Suprapubic skin (tissue), 4 donors: Measurements from ENCODE around the gene TNIP1. TPM values are rescaled to one million over a fixed set of nuclear protein-coding genes. Genes with fewer than 3 reads are reported as not detected.

ENCODE experiments used
- DNase-seq, 2 donors: peaks; one replicate each; pipeline ENCODE4 v3.0.0-alpha.2; 2019; ENCODE audit warnings: low spot score in 2 of 2
- H3K27ac ChIP-seq: fragments of 200-600 bp; sonication (generic); one replicate; pipeline ENCODE4 v1.5.1; 2019
- H3K27me3 ChIP-seq: fragments of 200-600 bp; sonication (generic); one replicate; pipeline ENCODE4 v1.5.1; 2019
- H3K36me3 ChIP-seq: fragments of 200-600 bp; sonication (generic); one replicate; pipeline ENCODE4 v1.5.1; 2019
- H3K4me1 ChIP-seq: fragments of 200-600 bp; sonication (generic); one replicate; pipeline ENCODE4 v1.5.1; 2019
- H3K4me3 ChIP-seq: fragments of 200-600 bp; sonication (generic); one replicate; pipeline ENCODE4 v1.5.1; 2019; ENCODE audit warnings: mild to moderate bottlenecking
- H3K9me3 ChIP-seq: fragments of 200-600 bp; sonication (generic); one replicate; pipeline ENCODE4 v1.5.1; 2019
- CTCF ChIP-seq, 2 donors: fragments of 200-600 bp in 1 of 2; fragments of 450-650 bp in 1 of 2; sonication (generic) in 1 of 2; IDR thresholded peaks; one replicate each; pipeline ENCODE4 v1.5.1; 2016 to 2019; ENCODE audit warnings: antibody characterized with exemption in 2 of 2, mild to moderate bottlenecking in 1 of 2, moderate library complexity in 1 of 2
- EP300 ChIP-seq: sonication (generic); formaldehyde crosslinking; IDR thresholded peaks from one replicate; pipeline ENCODE4 v1.6.1; 2017; ENCODE audit warnings: antibody characterized with exemption
- POLR2A ChIP-seq, 2 donors: fragments of 450-650 bp; IDR thresholded peaks; one replicate each; pipeline ENCODE4 v1.6.1; 2017; ENCODE audit warnings: antibody characterized with exemption in 2 of 2, mild to moderate bottlenecking in 2 of 2, moderate library complexity in 2 of 2
- POLR2AphosphoS5 ChIP-seq, 3 donors: sonication (generic); formaldehyde crosslinking; IDR thresholded peaks; one replicate each; pipeline ENCODE4 v1.6.1; 2017; ENCODE audit warnings: antibody characterized with exemption in 3 of 3
- WGBS: methylation state at CpG from one replicate; pipeline ENCODE4 v1.1.5; 2018; 5-methylcytosine and 5-hydroxymethylcytosine counted together
- total RNA-seq, 4 donors: library from RNA; depleted of rRNA; stranded (reverse); fragments of >200 nt; gene quantifications; one replicate each; pipeline ENCODE4 v1.1.0, GENCODE V29; 2016

TNIP1 gene
- total RNA-seq, 4 donors from 2014 or later = 47.5 to 94.7 (median 70.9) TPM

DNA sequence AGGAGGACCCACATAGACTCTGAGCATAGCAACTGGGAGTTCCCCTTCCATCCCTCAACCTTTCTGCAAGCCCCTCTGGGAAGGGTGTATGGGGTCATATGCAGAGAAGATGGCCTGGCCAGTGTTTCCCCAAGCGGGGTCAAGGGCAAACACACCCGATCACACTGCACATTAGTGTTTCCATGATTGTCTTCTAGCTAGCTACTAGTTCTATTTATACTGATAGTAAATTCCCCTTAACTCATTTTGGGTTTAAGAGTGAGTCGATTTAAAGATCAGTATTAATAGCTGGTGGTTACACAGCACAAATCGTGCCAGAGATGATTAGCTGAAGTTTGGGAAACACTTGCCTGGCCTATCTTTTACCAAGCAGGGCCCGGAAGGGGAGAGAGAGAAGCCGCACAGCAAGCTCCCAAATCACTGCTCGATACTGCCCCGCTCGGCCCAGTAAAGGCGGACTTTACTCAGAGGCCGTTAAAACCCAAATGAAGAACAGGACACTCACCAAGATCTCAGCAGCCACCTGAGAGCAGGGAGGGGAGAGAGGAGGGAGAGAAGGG, 29.4 kb upstream of the TNIP1 start:
- TF ChIP-seq EP300 (no peak), POLR2AphosphoS5 (IDR thresholded peaks at IDR 0.05) (no peak), CTCF (IDR thresholded peaks at IDR 0.05) (no peak), POLR2A (IDR thresholded peaks at IDR 0.05) (no peak)
- no peaks in the 10 kb centered on the region for H3K9me3 ChIP-seq
- no peaks in the 10 kb centered on the region for H3K27me3 ChIP-seq
- no peak overlapping the region for H3K4me3 ChIP-seq
- 95% methylated on average over 11 of the region's 11 CpGs for WGBS
- peaks cover 11% of the 10 kb centered on the region for H3K4me1 ChIP-seq
- H3K27ac ChIP-seq = no peak overlapping the region
- H3K36me3 ChIP-seq = peaks cover 33% of the 10 kb centered on the region
- no peak for DNase-seq

- no peaks in the 10 kb centered on the region for H3K27me3 ChIP-seq
- no peak overlapping the region for H3K27ac ChIP-seq
- WGBS = 83% methylated on average over 6 of the region's 8 CpGs
- TF ChIP-seq EP300 (no peak), POLR2AphosphoS5 (IDR thresholded peaks at IDR 0.05) (no peak), CTCF (IDR thresholded peaks at IDR 0.05) (no peak), POLR2A (IDR thresholded peaks at IDR 0.05) (no peak)
- H3K4me3 ChIP-seq = no peak overlapping the region
- peaks cover 9% of the 10 kb centered on the region for H3K4me1 ChIP-seq
- H3K36me3 ChIP-seq = peaks cover 33% of the 10 kb centered on the region
- DNase-seq = no peak
- H3K9me3 ChIP-seq = no peaks in the 10 kb centered on the region
Observed at GRCh38 chr5:151108566-151108965, 27.7 kb upstream of the TNIP1 start.

DNA sequence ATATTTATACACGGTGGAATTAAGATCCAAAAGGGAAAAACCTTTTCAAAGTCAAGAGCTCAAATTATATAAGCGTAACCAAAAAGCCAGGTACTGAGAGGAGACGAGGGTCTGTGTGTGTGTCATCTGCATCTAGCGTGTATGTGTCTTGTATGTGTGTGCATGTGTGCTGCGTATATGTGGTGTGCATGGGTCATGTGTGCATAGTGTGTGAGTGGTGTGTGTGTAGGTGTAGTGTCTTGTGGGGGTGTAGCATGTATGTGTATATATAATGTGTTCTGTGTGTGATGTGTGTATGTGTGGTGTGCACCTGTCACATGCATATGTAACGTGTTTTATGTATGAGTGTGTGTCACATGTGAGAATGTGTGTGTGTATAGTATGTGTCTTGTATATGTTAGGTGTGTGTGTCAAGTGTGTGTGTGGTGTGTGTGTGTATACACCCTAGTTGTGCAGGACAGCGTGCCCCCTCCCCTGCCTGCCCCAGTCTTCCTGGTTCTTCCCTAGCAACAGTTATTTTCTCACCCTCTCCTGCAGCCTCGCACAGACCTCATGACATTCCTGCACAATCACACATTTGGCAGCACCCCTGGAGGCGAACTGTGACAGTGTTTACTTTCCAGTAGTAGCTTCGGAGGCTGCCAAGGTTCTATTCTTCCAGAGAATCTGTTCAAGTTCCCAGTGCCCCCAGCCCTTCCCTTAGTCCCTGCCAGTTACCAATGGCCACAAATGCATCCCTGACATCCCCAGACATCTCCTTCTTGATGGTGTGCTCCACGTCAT, 27.1 kb upstream of the TNIP1 start:
- TF ChIP-seq POLR2AphosphoS5 (IDR thresholded peaks at IDR 0.05) (no peak), CTCF (IDR thresholded peaks at IDR 0.05) (no peak), EP300 (no peak), POLR2A (IDR thresholded peaks at IDR 0.05) (no peak)
- Histone ChIP-seq H3K27ac (no peak overlapping the region), H3K36me3 (peaks cover 30% of the 10 kb centered on the region), H3K9me3 (no peaks in the 10 kb centered on the region), H3K4me3 (no peak overlapping the region), H3K4me1 (peaks cover 9% of the 10 kb centered on the region), H3K27me3 (no peaks in the 10 kb centered on the region)
- no peak for DNase-seq
- 78% methylated on average over 11 of the region's 11 CpGs for WGBS

DNA sequence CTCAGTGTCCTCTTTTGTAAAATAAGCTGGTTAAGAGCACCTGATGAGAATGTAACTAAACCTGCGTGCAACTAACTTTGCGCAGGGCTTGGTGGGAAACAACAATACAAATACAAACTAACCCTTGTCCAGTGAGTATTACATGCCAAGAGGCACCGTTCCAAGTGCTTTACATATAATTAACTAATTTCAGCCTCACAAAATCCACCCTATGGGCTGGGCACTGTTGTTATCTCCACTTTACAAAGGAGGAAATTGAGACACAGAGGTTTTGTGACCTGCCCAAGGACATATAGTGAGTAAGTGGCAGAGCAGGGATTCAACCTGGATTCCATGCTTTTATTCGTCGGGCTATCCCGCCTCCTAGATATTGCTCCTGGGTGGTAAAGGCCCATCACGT, 26.2 kb upstream of the TNIP1 start:
- WGBS = 81% methylated on average over 7 of the region's 7 CpGs
- H3K27ac ChIP-seq = no peak overlapping the region
- peaks cover 28% of the 10 kb centered on the region for H3K36me3 ChIP-seq
- no peaks in the 10 kb centered on the region for H3K9me3 ChIP-seq
- no peak for DNase-seq
- no peak overlapping the region for H3K4me3 ChIP-seq
- TF ChIP-seq POLR2AphosphoS5 (IDR thresholded peaks at IDR 0.05) (no peak), POLR2A (IDR thresholded peaks at IDR 0.05) (no peak)
- H3K4me1 ChIP-seq = peaks cover 9% of the 10 kb centered on the region
- H3K27me3 ChIP-seq = no peaks in the 10 kb centered on the region

- Histone ChIP-seq H3K4me3 (no peak overlapping the region), H3K36me3 (peaks cover 28% of the 10 kb centered on the region), H3K27ac (no peak overlapping the region), H3K4me1 (peaks cover 9% of the 10 kb centered on the region), H3K27me3 (no peaks in the 10 kb centered on the region), H3K9me3 (no peaks in the 10 kb centered on the region)
- whole genome bisulfite sequencing = 100% methylated on average over 2 of the region's 2 CpGs
- TF ChIP-seq POLR2A (IDR thresholded peaks at IDR 0.05) = no peak
- TF ChIP-seq POLR2AphosphoS5 (IDR thresholded peaks at IDR 0.05) = no peak
- TF ChIP-seq EP300 = no peak
- no peak for TF ChIP-seq CTCF (IDR thresholded peaks at IDR 0.05)
- DNase-seq = no peak
Observed at GRCh38 chr5:151106509-151106908, 25.7 kb upstream of the TNIP1 start.
